LNCaP clone FGC (cell line): ENCODE results near the gene ZNF774.
"Not testable (repeated sequence)": the region's sequence is repeated elsewhere in the genome, so short reads cannot be mapped to it uniquely, and the experiment has no call there.

Experiments used
- DNase-seq: peaks from one replicate; pipeline ENCODE4 v3.0.0-alpha.2; 2011; ENCODE audit warnings: low read depth
- H3K4me3 ChIP-seq: 2 replicates; pipeline ENCODE4 v1.5.1; 2011; ENCODE audit warnings: mild to moderate bottlenecking, low read depth, low read length, control low read depth
- CTCF ChIP-seq: IDR thresholded peaks from 2 replicates; pipeline ENCODE4 v1.5.1; 2012; ENCODE audit warnings: mild to moderate bottlenecking; ENCODE audit not compliant: control insufficient read depth, insufficient read depth; ENCODE audit errors: extremely low read depth

ZNF774 gene

DNA sequence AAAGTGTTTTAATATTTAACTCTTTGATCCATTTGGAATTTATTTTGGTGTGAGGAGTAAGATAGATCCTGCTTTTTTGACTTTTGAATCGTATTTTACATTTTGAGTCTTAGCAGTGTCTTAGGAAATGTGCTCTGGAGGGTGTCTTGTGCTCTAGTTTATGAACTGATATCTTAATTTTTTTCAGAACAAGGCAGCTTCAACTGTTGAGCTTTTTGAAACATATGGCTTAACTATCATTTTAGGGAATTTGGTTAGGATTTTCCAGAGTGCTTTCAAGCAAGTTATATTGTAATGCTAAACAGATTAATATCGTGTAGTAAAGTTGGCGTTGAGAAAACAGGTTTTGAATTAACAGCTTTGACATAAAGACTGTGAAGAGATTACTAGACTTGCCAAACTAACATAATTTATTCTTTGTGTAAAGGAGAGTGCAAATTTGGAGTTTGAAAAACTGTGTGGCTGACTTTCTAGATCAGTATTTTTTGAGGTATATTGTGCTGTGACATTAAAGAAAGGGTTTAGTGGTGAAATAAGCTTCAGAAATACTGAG lies 53.0 kb downstream of the ZNF774 start:
- no peak for DNase-seq
- no peak for TF ChIP-seq CTCF
- no peak overlapping the region for H3K4me3 ChIP-seq

DNA sequence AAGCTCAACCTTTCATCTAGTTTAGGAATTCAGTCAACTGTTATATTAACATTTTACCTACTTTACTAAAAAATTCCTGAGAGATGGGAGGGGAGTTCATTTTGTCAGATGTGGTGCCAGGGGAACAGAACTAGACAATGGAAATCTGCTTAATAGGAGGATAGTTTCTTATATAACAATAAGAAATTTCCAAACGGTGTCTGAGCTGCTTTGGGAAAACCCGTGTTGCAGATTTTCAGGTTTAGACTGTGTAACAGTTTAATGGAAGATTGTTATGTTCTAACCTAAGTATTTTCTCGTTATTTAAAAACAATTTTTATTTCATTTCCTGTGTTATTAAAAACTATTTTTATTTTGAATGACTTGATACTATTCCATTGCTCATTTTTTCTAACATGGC lies 55.3 kb downstream of the ZNF774 start:
- DNase-seq, result no peak
- no peak overlapping the region for H3K4me3 ChIP-seq
- no peak for TF ChIP-seq CTCF

DNA sequence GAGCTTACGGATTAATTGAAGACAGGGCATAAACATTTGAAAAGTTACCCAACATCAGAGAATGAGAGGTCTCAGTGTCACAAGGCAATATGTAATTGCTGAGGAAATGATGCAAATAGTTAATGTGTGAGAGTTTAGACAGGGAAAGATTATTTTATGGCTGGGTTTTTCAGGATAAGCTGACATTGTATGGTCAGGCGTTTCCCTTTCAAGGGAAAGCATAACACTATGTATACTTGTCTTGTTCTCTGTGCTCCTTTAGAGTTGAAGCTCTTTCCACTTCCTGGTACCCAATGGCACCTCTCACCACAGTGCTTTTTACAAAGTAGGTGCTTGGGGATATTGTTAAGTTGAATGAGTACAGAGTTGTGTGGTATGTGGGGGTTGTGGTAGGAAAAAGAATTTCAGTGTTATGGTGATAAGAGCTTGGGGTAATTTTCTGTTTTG lies 55.8 kb downstream of the ZNF774 start:
- no peak for DNase-seq
- H3K4me3 ChIP-seq, result no peak overlapping the region
- no peak for TF ChIP-seq CTCF

GRCh38 chr15:90408657-90409056 lies 56.6 kb downstream of the ZNF774 start:
- TF ChIP-seq CTCF, result no peak
- DNase-seq, result no peak
- no peak overlapping the region for H3K4me3 ChIP-seq

- H3K4me3 ChIP-seq, result not testable (repeated sequence)
These were observed 57.5 kb downstream of the ZNF774 start for GRCh38 chr15:90409587-90409986.

GRCh38 chr15:90410316-90410715 lies 58.2 kb downstream of the ZNF774 start:
- H3K4me3 ChIP-seq, DNase-seq: not testable (repeated sequence)

More at GRCh38 chr15:90409587-90409986, 57.5 kb downstream of the ZNF774 start:
- DNase-seq, result not testable (repeated sequence)

DNA sequence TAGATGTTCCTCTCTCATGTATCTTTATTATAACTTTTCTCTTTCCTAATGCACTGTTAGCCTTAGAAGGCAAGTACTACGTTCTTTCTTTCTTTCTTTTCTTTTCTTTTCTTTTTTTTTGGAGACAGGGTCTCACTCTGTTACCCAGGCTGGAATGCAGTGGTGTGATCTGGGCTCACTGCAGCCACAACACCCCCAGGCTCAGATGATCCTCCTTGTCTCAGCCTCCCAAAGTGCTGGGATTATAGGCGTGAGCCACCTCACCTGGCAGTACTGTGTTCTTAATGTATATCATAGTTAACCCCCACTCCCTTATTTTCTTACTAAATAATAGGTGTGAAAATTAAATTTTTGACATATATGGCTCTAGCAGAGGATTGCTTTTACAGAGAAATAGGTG lies 59.1 kb downstream of the ZNF774 start:
- no peak for TF ChIP-seq CTCF
- H3K4me3 ChIP-seq, result no peak overlapping the region
- DNase-seq, result no peak
